SJCRH30 (cell line): ENCODE data around the gene CTNNA3. TPM values are rescaled to one million over a fixed set of nuclear protein-coding genes. Genes with fewer than 3 reads are reported as not detected.

Source experiments
- DNase-seq, 2 experiments: peaks; one replicate each; pipeline ENCODE4 v3.0.0-alpha.2; 2015 to 2020
- H3K27ac ChIP-seq: fragments of 250-450 bp; sonication (Bioruptor Pico); 2 replicates; pipeline ENCODE4 v1.5.1; 2020; ENCODE audit warnings: mild to moderate bottlenecking, moderate library complexity
- H3K27me3 ChIP-seq: fragments of 250-450 bp; sonication (Bioruptor Pico); 2 replicates; pipeline ENCODE4 v1.5.1; 2020; ENCODE audit warnings: mild to moderate bottlenecking, moderate library complexity
- H3K36me3 ChIP-seq: fragments of 250-450 bp; sonication (Bioruptor Pico); 2 replicates; pipeline ENCODE4 v1.5.1; 2020; ENCODE audit warnings: mild to moderate bottlenecking, moderate library complexity
- H3K4me1 ChIP-seq: fragments of 250-450 bp; sonication (Bioruptor Pico); 2 replicates; pipeline ENCODE4 v1.5.1; 2020; ENCODE audit warnings: mild to moderate bottlenecking, moderate library complexity
- H3K4me3 ChIP-seq: fragments of 250-450 bp; sonication (Bioruptor Pico); 2 replicates; pipeline ENCODE4 v1.5.1; 2020; ENCODE audit warnings: mild to moderate bottlenecking, moderate library complexity
- H3K9me3 ChIP-seq: fragments of 250-450 bp; sonication (Bioruptor Pico); replicated peaks from 2 replicates; pipeline ENCODE4 v1.5.1; 2020; ENCODE audit warnings: mild to moderate bottlenecking, moderate library complexity
- total RNA-seq: library from RNA; depleted of rRNA; stranded (reverse); fragments of >200 nt; shearing (Covaris generic); gene quantifications from 2 replicates; pipeline ENCODE4 v1.2.3, GENCODE V29; 2014

The CTNNA3 gene
- total RNA-seq, 1 experiment from 2014 or later, result 2.7 TPM

DNA sequence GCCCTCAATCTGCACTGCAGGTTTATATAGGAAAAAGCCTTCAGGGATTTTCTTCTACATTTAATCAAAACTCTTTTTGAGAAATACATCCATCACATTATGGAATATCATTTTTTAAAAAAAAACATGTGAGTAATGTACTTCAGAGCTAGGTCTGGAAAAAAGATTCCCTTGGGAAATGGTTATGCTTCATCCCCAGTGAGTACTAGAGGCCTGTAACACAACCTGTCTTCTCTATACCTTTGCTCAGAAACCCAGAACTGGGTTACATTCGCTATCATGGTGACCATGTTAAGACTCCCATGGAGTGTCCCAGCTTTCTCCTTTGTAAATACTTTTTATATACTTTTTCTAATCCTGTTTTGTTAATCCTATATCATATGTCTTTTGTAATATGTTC is 583.2 kb downstream of the CTNNA3 start:
- no peaks in the 10 kb centered on the region for H3K9me3 ChIP-seq
- H3K4me3 ChIP-seq, result no peak overlapping the region
- no peaks in the 10 kb centered on the region for H3K27me3 ChIP-seq

DNA sequence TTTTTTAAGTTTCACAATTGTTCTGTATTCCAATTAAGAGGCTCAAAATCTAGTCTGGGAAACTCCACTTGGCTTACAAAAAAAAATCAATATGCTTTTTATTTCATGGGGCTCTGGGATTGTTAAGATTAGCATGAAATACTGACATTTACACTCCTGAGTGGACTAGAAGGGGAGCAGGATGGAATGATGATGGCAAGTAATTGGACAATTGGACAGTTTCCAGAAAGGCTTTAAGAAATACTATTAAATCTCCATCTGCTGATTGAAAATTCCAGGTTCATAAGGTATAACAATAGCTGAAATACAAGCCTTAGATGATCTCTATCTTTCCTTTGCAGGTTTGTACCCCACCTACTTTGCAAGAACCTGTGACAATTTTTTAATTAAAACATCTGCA is 585.7 kb downstream of the CTNNA3 start:
- no peak overlapping the region for H3K4me3 ChIP-seq
- DNase-seq, result no peak
- H3K27me3 ChIP-seq, result no peaks in the 10 kb centered on the region
- no peaks in the 10 kb centered on the region for H3K4me1 ChIP-seq
- H3K27ac ChIP-seq, result no peak overlapping the region
- H3K36me3 ChIP-seq, result no peaks in the 10 kb centered on the region; the same call in 1 of the 2 replicates
- H3K9me3 ChIP-seq, result no peaks in the 10 kb centered on the region

More for the DNA sequence above, 583.2 kb downstream of the CTNNA3 start:
- Histone ChIP-seq H3K4me1 (peaks cover 13% of the 10 kb centered on the region), H3K27ac (no peak overlapping the region), H3K36me3 (no peaks in the 10 kb centered on the region; the same call in 1 of the 2 replicates)
- no peak for DNase-seq

DNA sequence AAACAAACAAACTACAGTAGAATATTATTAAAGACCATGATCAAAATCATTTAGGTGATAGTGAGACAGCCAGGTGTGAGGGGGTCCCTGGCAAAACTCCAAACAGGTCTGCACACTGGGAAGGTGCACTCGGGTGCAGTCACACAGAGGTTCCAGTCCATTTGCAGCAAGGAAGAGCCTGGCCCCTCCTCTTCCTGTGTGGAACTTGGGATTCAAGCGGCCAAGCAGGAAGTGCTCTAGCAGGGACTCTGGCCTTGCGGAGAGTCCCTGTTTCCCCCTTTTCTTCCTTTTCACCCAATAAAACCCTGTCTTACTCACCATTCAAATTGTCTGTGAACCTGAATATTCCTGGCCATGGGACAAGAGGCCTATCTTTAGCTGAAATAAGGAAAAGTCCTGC is 588.3 kb downstream of the CTNNA3 start:
- H3K36me3 ChIP-seq, result no peaks in the 10 kb centered on the region; the same call in 1 of the 2 replicates
- H3K27me3 ChIP-seq, result no peaks in the 10 kb centered on the region
- no peak overlapping the region for H3K4me3 ChIP-seq
- no peaks in the 10 kb centered on the region for H3K4me1 ChIP-seq
- H3K9me3 ChIP-seq, result no peaks in the 10 kb centered on the region
- no peak overlapping the region for H3K27ac ChIP-seq
- no peak for DNase-seq

DNA sequence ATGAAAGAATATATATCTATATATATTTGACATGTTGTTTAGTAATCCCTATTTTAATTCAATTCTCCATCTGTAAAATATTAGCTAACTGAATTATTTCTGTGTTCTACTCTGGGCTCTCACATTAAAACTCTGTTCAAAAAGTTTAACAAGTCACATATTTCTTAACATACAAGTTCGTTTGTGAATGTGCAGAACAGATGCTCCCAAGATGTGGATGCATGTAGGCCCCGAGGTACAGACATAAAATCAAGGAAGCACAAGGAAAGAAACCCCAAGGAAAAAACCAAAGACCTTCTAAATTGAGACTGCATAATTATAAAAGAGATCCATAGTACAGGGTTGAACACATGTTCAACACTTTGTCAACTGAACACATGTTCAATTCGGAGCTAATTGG is 595.0 kb downstream of the CTNNA3 start:
- Histone ChIP-seq H3K27me3 (no peaks in the 10 kb centered on the region), H3K27ac (no peak overlapping the region), H3K4me1 (no peaks in the 10 kb centered on the region)

DNA sequence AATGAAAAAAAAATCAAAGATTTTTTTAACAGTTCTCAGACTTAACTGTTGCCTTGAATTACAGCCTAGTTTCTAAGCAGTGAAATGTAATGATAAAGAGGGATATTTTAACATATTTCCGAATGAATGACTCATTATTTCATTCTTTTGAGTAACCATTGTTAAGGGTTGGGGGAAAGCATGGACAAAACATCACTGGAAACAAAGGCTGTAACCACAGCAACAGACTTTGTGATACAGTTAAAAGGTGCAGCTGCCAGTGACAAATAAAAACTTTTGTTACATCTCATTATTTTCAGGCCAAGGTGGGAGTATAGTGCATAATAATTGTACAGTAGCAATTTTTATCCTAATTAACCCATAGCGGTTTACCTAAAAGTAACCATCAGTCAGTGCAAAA is 597.5 kb downstream of the CTNNA3 start:
- Histone ChIP-seq H3K4me1 (no peaks in the 10 kb centered on the region), H3K36me3 (no peaks in the 10 kb centered on the region), H3K27me3 (no peaks in the 10 kb centered on the region), H3K9me3 (no peaks in the 10 kb centered on the region), H3K4me3 (no peak overlapping the region), H3K27ac (no peak overlapping the region)
- DNase-seq, result no peak

More for the DNA sequence above, 595.0 kb downstream of the CTNNA3 start:
- no peak overlapping the region for H3K4me3 ChIP-seq
- no peaks in the 10 kb centered on the region for H3K36me3 ChIP-seq
- no peak for DNase-seq
- no peaks in the 10 kb centered on the region for H3K9me3 ChIP-seq

DNA sequence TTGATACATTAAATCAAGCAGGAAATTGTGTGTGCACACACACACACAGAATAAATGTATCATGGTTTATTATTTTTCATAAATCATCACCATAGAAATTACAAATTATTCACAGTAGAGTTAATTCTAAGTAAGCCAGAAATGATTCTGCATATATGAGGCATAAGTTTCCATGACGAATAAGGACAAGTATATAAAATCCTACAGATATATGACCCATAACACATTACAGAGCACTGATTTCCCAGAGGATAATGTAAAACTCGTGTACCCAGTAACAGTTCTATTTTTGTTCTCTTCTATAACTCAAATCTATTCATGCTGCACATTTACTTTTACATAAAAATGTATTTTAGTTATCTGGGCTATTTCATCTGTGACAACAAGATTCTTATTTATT is 600.5 kb downstream of the CTNNA3 start:
- no peak overlapping the region for H3K4me3 ChIP-seq
- no peak overlapping the region for H3K27ac ChIP-seq
- no peak for DNase-seq
- no peaks in the 10 kb centered on the region for H3K9me3 ChIP-seq
- no peaks in the 10 kb centered on the region for H3K36me3 ChIP-seq
- H3K4me1 ChIP-seq, result no peaks in the 10 kb centered on the region
- no peaks in the 10 kb centered on the region for H3K27me3 ChIP-seq

DNA sequence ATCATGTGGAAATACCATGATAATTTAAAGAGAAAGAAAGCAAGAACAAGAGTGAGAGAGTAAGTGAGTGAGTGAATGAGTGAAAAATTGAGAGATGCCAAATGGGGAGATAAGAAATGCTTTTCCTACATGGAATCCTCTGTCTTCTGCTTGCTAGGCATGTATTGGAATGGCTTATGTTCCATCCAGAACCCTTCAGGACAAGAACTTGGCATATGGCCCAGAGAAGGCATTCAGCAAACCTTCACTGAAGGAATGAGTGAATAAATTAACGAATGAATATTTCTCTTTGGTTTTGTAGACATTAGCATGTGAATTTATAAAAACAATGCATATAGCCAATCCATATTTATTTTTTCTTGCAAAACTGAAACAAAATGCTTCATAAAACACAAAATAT is 608.0 kb downstream of the CTNNA3 start:
- H3K27ac ChIP-seq, result no peak overlapping the region

DNA sequence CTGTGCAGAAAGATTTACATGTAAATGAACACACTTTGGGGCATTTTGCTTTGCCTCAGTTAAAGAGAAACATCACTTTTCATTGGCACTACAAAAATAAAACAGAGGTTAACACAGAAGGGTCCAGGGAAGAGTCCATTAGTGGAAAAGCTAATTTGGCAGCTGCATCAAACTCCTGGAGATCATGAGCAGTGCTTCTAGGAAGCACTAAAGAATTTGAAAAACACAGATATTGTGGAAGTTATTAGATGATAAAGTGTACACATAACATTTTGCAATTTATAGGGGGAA is 608.9 kb downstream of the CTNNA3 start:
- Histone ChIP-seq H3K4me1 (no peaks in the 10 kb centered on the region), H3K9me3 (no peaks in the 10 kb centered on the region), H3K4me3 (no peak overlapping the region), H3K36me3 (no peaks in the 10 kb centered on the region), H3K27ac (no peak overlapping the region), H3K27me3 (no peaks in the 10 kb centered on the region)
- no peak for DNase-seq

More for the DNA sequence above, 608.0 kb downstream of the CTNNA3 start:
- H3K27me3 ChIP-seq, result no peaks in the 10 kb centered on the region
- H3K36me3 ChIP-seq, result no peaks in the 10 kb centered on the region
- H3K4me3 ChIP-seq, result no peak overlapping the region
- H3K9me3 ChIP-seq, result no peaks in the 10 kb centered on the region
- no peak for DNase-seq
- H3K4me1 ChIP-seq, result no peaks in the 10 kb centered on the region

DNA sequence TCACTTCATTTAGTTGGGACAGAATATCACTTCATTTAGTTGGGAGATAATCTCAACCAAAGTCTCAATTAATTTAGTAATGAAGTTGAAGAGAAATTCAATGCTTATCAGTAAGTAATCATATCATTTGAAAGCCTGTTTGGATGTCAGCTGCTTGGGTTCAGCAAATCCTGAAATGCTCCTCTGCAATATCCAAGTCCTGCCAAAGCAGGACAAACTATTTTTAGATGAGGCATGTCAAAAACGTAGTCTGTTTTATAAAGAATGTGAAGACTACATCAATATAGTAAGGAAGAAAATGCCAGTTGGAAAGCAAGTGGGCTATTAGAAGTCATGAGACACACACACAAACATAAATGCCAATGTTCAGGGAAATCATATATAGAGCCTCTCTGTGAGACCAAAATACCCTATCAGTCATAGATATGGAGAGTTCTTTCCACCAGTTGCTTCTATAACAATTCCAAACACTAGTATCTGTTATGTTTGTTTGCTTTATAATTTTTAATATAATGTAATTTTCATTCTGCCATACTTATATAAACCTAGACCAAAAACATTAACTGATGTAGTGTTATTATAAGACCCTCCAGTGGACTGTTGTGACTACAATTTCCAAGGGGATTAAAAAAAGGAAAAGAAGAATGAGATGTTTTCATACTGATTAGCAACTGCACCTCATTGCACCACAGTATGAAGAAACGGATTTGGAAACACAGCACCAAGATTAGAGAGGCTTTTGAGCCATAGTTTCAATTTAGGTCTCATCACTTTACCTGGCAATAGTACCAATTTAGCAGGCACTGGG is 609.5 kb downstream of the CTNNA3 start:
- no peak overlapping the region for H3K27ac ChIP-seq
- H3K36me3 ChIP-seq, result no peaks in the 10 kb centered on the region
- H3K9me3 ChIP-seq, result no peaks in the 10 kb centered on the region
- H3K4me1 ChIP-seq, result no peaks in the 10 kb centered on the region
- H3K4me3 ChIP-seq, result no peak overlapping the region
- DNase-seq, result peak in 1 of 2 experiments; percentile 13
- no peaks in the 10 kb centered on the region for H3K27me3 ChIP-seq

DNA sequence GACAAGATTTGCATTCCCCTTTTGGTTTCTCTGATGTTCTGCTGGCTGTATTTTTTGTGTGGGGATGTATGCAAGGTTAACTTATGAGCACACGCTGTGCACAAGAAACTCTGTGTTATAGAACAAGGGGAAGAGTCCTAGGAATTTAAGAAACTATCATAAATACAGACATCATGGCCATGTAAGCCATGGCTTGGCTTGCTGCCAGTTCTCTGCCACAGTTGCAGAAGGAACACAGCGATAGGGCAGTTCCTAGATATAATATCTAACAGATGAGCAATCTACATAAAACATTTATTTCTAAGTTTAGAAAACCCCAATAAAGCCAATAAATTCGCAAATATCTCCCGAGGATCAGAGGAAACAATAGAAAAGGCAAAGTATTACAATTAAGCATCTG is 616.9 kb downstream of the CTNNA3 start:
- no peak overlapping the region for H3K27ac ChIP-seq
- peak; percentile 6 to 41 for DNase-seq
- no peaks in the 10 kb centered on the region for H3K27me3 ChIP-seq
- H3K4me3 ChIP-seq, result no peak overlapping the region
- H3K9me3 ChIP-seq, result no peaks in the 10 kb centered on the region
- no peaks in the 10 kb centered on the region for H3K36me3 ChIP-seq
- no peaks in the 10 kb centered on the region for H3K4me1 ChIP-seq

DNA sequence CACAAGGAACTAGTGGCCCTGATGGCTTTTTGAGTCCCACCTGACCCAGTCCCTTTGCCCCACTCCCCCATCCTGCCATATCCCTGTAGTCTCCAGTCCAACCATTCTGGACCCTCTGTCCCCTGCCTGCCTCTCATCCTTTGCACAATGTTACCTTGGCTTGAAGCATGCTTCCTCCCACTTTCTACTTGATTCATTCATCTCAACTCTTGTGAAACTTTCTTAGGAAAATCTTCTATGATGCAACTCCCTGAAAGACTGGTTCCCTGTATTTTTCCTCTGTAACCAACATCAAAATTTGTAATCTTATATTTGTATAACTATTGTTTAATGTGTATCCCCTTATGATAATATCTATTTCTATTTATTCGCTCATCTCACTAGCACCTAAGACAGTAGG is 618.6 kb downstream of the CTNNA3 start:
- no peaks in the 10 kb centered on the region for H3K4me1 ChIP-seq
- DNase-seq, result no peak

DNA sequence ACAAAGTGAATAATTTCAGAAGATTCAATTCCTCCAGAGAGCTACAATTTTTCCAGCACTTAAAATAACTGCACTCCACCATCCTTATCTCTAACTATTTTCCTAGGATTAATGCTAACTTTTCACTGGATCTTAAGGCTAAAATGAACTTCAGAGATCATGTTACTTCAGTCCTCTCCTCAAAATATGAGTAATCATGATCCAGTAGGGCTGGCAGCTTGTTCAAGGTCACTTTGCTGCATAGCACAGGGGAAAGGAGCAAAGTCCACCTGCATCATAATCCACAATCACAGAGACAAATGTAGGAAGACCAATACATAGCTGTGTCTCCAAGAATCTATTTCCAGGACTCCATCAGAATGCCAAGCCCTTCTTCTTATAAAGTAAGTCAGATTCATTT is 619.9 kb downstream of the CTNNA3 start:
- no peak for DNase-seq
- no peak overlapping the region for H3K4me3 ChIP-seq
- H3K27ac ChIP-seq, result no peak overlapping the region
- H3K9me3 ChIP-seq, result no peaks in the 10 kb centered on the region
- no peaks in the 10 kb centered on the region for H3K36me3 ChIP-seq
- H3K27me3 ChIP-seq, result no peaks in the 10 kb centered on the region
- H3K4me1 ChIP-seq, result no peaks in the 10 kb centered on the region

More for the DNA sequence above, 618.6 kb downstream of the CTNNA3 start:
- Histone ChIP-seq H3K9me3 (no peaks in the 10 kb centered on the region), H3K4me3 (no peak overlapping the region), H3K27me3 (no peaks in the 10 kb centered on the region), H3K36me3 (no peaks in the 10 kb centered on the region), H3K27ac (no peak overlapping the region)

DNA sequence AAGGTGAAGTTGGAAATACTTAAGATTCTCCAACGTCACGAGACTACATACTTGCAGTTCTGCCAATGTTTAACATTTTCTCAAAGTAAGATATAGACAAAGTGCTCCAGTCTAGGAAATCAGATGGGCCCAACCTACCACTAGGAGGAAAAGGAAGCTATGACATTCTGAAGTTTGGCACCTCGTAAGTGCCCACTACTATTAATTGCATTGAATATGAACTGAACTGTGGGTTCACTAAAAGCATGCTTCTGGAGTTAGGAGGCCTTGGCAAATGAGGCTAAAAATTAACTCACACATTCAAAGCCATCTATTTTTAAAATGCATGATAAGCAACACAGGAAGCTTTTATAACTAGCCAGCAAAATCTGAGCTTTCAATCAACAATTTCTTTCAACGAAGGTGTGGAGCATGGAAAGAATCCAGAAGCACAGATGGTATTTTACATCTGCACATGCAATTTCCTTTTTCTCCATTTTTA is 620.5 kb downstream of the CTNNA3 start:
- H3K27ac ChIP-seq, result no peak overlapping the region
- no peaks in the 10 kb centered on the region for H3K9me3 ChIP-seq
- no peaks in the 10 kb centered on the region for H3K4me1 ChIP-seq
- H3K36me3 ChIP-seq, result no peaks in the 10 kb centered on the region
- no peaks in the 10 kb centered on the region for H3K27me3 ChIP-seq
- DNase-seq, result no peak
- H3K4me3 ChIP-seq, result no peak overlapping the region

DNA sequence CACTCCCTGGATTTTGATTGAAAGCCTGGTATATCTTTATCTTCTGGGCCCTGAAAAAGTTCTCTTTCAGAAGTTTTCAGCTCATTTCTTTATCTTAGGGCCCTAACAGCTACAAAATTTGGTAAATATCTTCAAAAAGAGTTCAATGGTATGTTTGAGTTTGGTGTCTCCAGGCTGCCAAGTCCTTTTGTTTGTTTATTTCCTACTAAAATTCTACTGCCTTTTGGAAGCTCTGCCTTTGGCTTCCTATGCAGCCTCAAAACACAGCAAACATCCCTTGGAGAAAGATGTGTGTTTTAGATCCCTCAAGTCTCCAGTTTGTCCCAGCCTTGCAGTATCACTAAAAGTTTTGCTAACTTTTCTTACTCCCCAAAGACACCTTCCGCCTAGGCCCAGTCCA is 623.3 kb downstream of the CTNNA3 start:
- no peak overlapping the region for H3K4me3 ChIP-seq
- no peaks in the 10 kb centered on the region for H3K36me3 ChIP-seq
- no peak overlapping the region for H3K27ac ChIP-seq
- H3K4me1 ChIP-seq, result no peaks in the 10 kb centered on the region
- no peaks in the 10 kb centered on the region for H3K27me3 ChIP-seq
- no peaks in the 10 kb centered on the region for H3K9me3 ChIP-seq
- DNase-seq, result no peak

DNA sequence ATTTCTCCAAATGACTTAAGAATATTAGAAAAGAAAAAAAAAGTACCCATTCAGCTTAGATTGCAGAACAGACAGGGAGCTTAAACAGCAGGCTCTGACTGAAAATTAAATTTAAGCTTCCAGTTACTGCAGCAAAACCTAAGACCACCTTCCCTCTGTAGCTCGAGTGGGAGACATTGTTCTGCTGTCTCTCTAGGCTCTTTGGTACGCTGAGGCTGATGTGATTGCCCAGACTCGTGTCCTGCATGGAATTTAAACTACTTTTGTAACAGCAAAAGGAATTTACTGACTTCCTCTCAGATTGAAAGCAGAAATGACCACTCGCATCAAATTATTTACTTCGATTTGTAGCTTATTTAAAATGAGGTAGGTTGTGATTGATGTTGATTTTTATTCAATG is 645.6 kb downstream of the CTNNA3 start:
- Histone ChIP-seq H3K27me3 (no peaks in the 10 kb centered on the region), H3K4me3 (no peak overlapping the region), H3K4me1 (no peaks in the 10 kb centered on the region), H3K9me3 (no peaks in the 10 kb centered on the region), H3K27ac (no peak overlapping the region), H3K36me3 (no peaks in the 10 kb centered on the region)
- no peak for DNase-seq

DNA sequence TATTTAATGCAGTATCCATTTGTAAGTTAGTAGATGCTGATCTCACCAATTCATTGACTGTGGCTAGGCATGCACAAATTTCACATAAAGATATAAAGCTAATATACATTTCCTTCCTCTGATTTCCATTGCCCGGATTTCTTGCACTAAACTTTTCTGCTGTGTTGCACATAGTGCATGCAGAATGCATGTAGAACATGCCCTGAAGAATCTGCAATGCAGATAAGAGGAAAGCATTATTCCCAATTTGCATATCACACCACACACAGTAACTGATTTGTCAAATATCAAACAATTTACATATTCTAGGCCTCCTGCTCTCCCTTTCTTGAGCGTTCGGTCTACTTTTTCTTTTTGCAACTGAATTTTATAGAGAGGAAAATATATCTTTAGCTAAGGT is 646.0 kb downstream of the CTNNA3 start:
- no peak overlapping the region for H3K4me3 ChIP-seq
- no peaks in the 10 kb centered on the region for H3K36me3 ChIP-seq
- DNase-seq, result no peak
- H3K27me3 ChIP-seq, result no peaks in the 10 kb centered on the region
- H3K27ac ChIP-seq, result no peak overlapping the region
- no peaks in the 10 kb centered on the region for H3K4me1 ChIP-seq
- no peaks in the 10 kb centered on the region for H3K9me3 ChIP-seq
